DMS153 (cell line): Measurements from ENCODE around the gene H19.

Experiments
- DNase-seq: peaks from one replicate; lab custom pipeline; 2025; lab: John Stamatoyannopoulos, UW

The H19 gene

GRCh38 chr11:1946812-1947484 is 50.7 kb downstream of the H19 start, which contains the start of gene MRPL23:
Gene MRPL23, plus strand, starts transcription at chr11:1947332. Its CDS starts 31 bp downstream, at chr11:1947363.
- DNase-seq, result no peak
